A549 treated with AZD2906 at 1 μM for 4 hours (cell line): Measurements from ENCODE around the gene EPPIN. TPM values are rescaled to one million over a fixed set of nuclear protein-coding genes. Genes with fewer than 3 reads are reported as not detected.

Source experiments
- total RNA-seq: library from RNA; stranded (reverse); fragments of 200-300 nt; extraction: Qiagen RNA extraction; gene quantifications from 5 replicates; pipeline ENCODE4 v1.2.3, GENCODE V29; 2022

EPPIN gene
- not detected in 5 replicates for total RNA-seq

DNA sequence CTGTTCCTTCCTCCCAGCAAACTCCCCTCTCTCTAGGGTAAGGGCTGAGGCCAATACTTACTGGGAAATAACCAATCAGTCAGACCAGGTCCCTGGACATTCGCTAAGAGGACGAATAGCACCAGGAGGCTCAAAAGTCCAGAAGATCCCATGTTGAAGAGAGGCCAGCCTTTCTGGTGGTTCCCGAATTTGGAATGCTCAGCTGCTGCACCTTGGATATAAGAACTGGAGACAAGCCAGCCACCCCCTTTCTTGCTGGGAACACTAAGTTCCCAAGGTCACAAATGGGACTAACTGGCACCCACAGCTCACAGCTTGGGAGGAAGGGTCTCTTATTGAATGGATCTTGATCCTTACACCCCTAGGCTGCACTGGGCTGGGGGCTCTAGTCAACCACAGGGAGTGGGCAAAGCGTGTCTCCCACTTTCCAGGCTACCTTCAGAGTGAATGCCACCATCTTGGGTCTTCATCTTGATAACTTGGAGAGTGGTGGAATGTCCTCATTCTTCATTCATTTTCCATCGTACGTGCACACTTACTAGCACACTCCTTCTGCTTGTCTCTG, at the start of gene EPPIN:
Gene EPPIN (minus strand): TSS at position 196 of the 565 bp plus-strand sequence. CDS start 44 bp downstream, at position 152.

DNA sequence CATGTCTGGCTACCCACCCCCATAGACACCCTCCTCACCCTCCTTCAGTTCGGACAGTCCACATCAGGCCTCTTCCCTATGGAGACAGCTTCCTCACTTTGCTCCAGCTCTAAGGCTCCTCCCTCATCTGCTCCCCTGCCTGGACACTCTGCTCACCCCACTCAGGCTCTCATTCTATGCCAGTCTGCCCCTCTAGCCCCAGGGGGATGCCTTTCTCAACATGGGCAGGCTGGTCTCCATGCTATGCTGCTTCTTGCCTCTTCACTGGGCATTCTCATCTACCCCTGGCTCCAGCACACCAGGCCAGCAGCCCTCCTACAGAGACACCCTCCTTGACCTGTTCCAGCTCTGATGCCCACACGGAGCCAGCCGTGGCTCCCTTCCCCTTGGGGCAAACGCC, 32.0 kb upstream of the EPPIN start, which contains the start of gene WFDC8:
Gene WFDC8 (minus strand): TSS at position 101 of the 400 bp plus-strand sequence. CDS start 37 bp downstream, at position 64.

DNA sequence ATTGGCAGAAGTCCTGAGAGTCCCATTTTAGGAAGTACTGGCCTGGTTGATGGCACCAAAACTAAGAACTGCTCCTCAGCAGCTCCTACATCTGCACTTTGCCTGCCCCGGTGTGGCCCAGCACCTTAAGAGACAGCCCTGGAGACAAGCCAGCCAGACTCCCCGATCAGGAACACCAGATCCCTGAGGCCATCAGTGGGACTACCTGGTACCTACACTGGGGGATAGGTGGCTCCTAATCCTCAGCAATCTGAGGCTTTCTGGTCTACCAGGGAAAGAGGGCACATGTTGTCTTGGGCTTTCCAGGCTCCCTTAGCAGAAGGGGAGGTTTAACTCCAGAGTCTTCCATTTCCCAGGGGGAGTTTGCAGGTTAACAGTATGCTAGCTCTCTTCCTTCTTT, 7.8 kb downstream of the EPPIN start, which contains the start of gene WFDC6:
Gene WFDC6 (minus strand): TSS at position 101 of the 400 bp plus-strand sequence. CDS start 75 bp downstream, at position 26.

DNA sequence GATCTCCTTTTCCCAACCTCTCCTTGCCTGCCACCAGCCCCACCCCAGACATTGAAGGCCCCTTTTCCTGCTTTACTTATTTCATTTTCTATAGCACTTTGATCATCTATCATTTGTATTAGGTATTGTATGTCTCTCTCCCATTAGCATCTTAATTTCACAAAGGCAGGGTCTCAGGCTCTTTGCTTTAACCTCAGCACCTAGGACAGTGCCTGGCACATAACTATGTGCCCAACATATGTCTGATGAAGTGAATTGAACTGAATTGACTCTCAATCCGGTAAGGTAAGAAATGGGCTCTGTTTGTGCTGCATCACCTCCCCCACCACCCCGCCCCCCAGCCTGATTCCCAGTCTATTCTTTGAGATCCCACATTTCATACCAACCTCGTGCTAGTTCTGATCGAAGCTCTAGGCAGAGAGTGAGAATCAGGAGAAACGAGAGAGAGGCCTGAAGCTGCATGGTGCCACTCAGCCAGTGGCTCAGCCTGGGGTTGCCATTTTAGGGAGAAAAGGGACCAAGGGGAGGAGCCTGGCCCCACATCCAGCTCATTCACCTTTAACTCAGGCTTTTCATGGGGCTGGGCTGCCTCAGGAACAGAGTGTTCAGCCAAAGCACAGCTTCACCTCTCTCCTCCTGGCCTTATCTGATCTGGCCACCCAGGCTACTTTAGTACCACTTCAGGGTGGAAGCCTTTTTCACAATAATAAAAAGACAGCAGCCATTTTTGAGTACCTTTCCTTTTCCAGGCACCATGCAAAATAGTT, 31.9 kb downstream of the EPPIN start, which contains the start of gene SPINT3:
Gene SPINT3 (minus strand): TSS at position 476 of the 767 bp plus-strand sequence. CDS start 14 bp downstream, at position 462.

Other genes starting within 250 kb of the EPPIN start
- not detected in 5 replicates for gene RBPJL, start 240.6 kb downstream of the EPPIN start, total RNA-seq
- 0.10 to 0.22 TPM (median 0.12 TPM) in 4 of 5 replicates, not detected in the other for gene MATN4, start 239.1 kb downstream of the EPPIN start, total RNA-seq
- 89.5 to 111 TPM (median 95.6 TPM) in 5 replicates for gene SDC4, start 199.0 kb downstream of the EPPIN start, total RNA-seq
- 26.8 to 32.0 TPM (median 29.4 TPM) in 5 replicates for gene SYS1, start 184.2 kb downstream of the EPPIN start, total RNA-seq
- gene TP53TG5, start 169.1 kb downstream of the EPPIN start, total RNA-seq = not detected in 5 replicates
- 21.2 to 29.3 TPM (median 25.5 TPM) in 5 replicates for gene DBNDD2, start 139.1 kb downstream of the EPPIN start, total RNA-seq
- gene PIGT, start 131.3 kb downstream of the EPPIN start, total RNA-seq = 91.5 to 104 TPM (median 96.9 TPM) in 5 replicates
- gene WFDC2, start 77.6 kb downstream of the EPPIN start, total RNA-seq = 0.15 to 0.32 TPM in 2 of 5 replicates, not detected in the others
- gene SPINT3, start 31.8 kb downstream of the EPPIN start, total RNA-seq = not detected in 5 replicates
- not detected in 5 replicates for gene WFDC6, start 7.9 kb downstream of the EPPIN start, total RNA-seq
- not detected in 5 replicates for gene WFDC8, start 31.9 kb upstream of the EPPIN start, total RNA-seq
- gene WFDC10A, start 82.3 kb upstream of the EPPIN start, total RNA-seq = not detected in 5 replicates
- not detected in 5 replicates for gene WFDC9, start 83.9 kb upstream of the EPPIN start, total RNA-seq
- gene WFDC11, start 122.8 kb upstream of the EPPIN start, total RNA-seq = not detected in 5 replicates
- gene WFDC13, start 154.6 kb upstream of the EPPIN start, total RNA-seq = not detected in 5 replicates
- not detected in 5 replicates for gene WFDC10B, start 157.6 kb upstream of the EPPIN start, total RNA-seq
- not detected in 5 replicates for gene SPINT4, start 174.9 kb upstream of the EPPIN start, total RNA-seq
- gene WFDC3, start 244.5 kb upstream of the EPPIN start, total RNA-seq = not detected in 5 replicates
- 30.2 to 35.8 TPM (median 35.2 TPM) in 5 replicates for gene DNTTIP1, start 244.6 kb upstream of the EPPIN start, total RNA-seq